NT2/D1 (cell line): ENCODE results near the gene SLC28A1.

Source experiments
- DNase-seq: peaks from one replicate; pipeline ENCODE4 v3.0.0-alpha.2; 2011; ENCODE audit warnings: low read depth, low spot score
- H3K27me3 ChIP-seq: 2 replicates; pipeline ENCODE4 v1.6.0; 2011; ENCODE audit warnings: mild to moderate bottlenecking; ENCODE audit not compliant: insufficient read length, insufficient read depth
- H3K36me3 ChIP-seq: 2 replicates; pipeline ENCODE4 v1.6.1; 2011; ENCODE audit warnings: mild to moderate bottlenecking, low read length, mixed read lengths; ENCODE audit not compliant: insufficient read depth, insufficient read length
- H3K4me1 ChIP-seq: 2 replicates; pipeline ENCODE4 v1.5.1; 2011; ENCODE audit not compliant: insufficient read depth, insufficient read length
- H3K4me3 ChIP-seq: 2 replicates; pipeline ENCODE4 v1.5.1; 2011; ENCODE audit warnings: low read depth; ENCODE audit not compliant: insufficient read length
- H3K9ac ChIP-seq: 2 replicates; pipeline ENCODE4 v1.6.0; 2011; ENCODE audit warnings: low read depth; ENCODE audit not compliant: insufficient read length
- H3K9me3 ChIP-seq: 2 replicates; pipeline ENCODE4 v1.5.1; 2011; ENCODE audit warnings: mild to moderate bottlenecking, low read length; ENCODE audit not compliant: insufficient read depth
- SUZ12 ChIP-seq: IDR thresholded peaks from 2 replicates; pipeline ENCODE4 v1.6.1; 2011; ENCODE audit not compliant: insufficient read length, insufficient read depth; ENCODE audit errors: extremely low read depth
- YY1 ChIP-seq: IDR thresholded peaks from 2 replicates; pipeline ENCODE4 v1.6.1; 2011; ENCODE audit not compliant: insufficient read length, insufficient read depth
- ZNF274 ChIP-seq: IDR thresholded peaks from 2 replicates; pipeline ENCODE4 v1.6.1; 2011; ENCODE audit warnings: mild to moderate bottlenecking, low read depth, low read length

The SLC28A1 gene

GRCh38 chr15:84887938-84888337, 3.5 kb downstream of the SLC28A1 start:
- H3K9me3 ChIP-seq: no peaks in the 10 kb centered on the region
- TF ChIP-seq ZNF274 (no peak), YY1 (no peak), SUZ12 (no peak)

GRCh38 chr15:84888639-84889038, 4.2 kb downstream of the SLC28A1 start:
- no peak for TF ChIP-seq YY1
- TF ChIP-seq SUZ12: no peak
- Histone ChIP-seq H3K9me3 (no peaks in the 10 kb centered on the region), H3K4me3 (no peak overlapping the region), H3K36me3 (no peaks in the 10 kb centered on the region), H3K4me1 (peaks cover 11% of the 10 kb centered on the region), H3K27me3 (no peaks in the 10 kb centered on the region), H3K9ac (no peak overlapping the region)
- no peak for DNase-seq

More at GRCh38 chr15:84887938-84888337, 3.5 kb downstream of the SLC28A1 start:
- H3K4me3 ChIP-seq: no peak overlapping the region
- no peaks in the 10 kb centered on the region for H3K36me3 ChIP-seq
- peaks cover 11% of the 10 kb centered on the region for H3K4me1 ChIP-seq
- H3K27me3 ChIP-seq: no peaks in the 10 kb centered on the region
- H3K9ac ChIP-seq: no peak overlapping the region
- DNase-seq: no peak

- no peak for TF ChIP-seq YY1
- no peak for TF ChIP-seq SUZ12
- no peak for TF ChIP-seq ZNF274
- Histone ChIP-seq H3K4me1 (peaks cover 12% of the 10 kb centered on the region), H3K9me3 (no peaks in the 10 kb centered on the region), H3K4me3 (no peak overlapping the region), H3K9ac (no peak overlapping the region), H3K36me3 (no peaks in the 10 kb centered on the region), H3K27me3 (no peaks in the 10 kb centered on the region)
- DNase-seq: no peak
Observed at GRCh38 chr15:84889313-84889990, 5.0 kb downstream of the SLC28A1 start.

- no peak overlapping the region for H3K4me3 ChIP-seq
- H3K27me3 ChIP-seq: no peaks in the 10 kb centered on the region
- H3K9me3 ChIP-seq: no peaks in the 10 kb centered on the region
- H3K4me1 ChIP-seq: peaks cover 14% of the 10 kb centered on the region
- TF ChIP-seq YY1 (no peak), SUZ12 (no peak), ZNF274 (no peak)
- H3K9ac ChIP-seq: no peak overlapping the region
- H3K36me3 ChIP-seq: no peaks in the 10 kb centered on the region
- no peak for DNase-seq
Observed at GRCh38 chr15:84889991-84890669, 5.7 kb downstream of the SLC28A1 start.

- Histone ChIP-seq H3K36me3 (no peaks in the 10 kb centered on the region), H3K4me1 (peaks cover 14% of the 10 kb centered on the region), H3K9ac (no peak overlapping the region), H3K27me3 (no peaks in the 10 kb centered on the region), H3K9me3 (no peaks in the 10 kb centered on the region), H3K4me3 (no peak overlapping the region)
- no peak for DNase-seq
- TF ChIP-seq SUZ12 (no peak), YY1 (no peak), ZNF274 (no peak)
Observed at GRCh38 chr15:84890670-84891162, 6.3 kb downstream of the SLC28A1 start.

GRCh38 chr15:84891339-84891738, 6.9 kb downstream of the SLC28A1 start:
- no peak for TF ChIP-seq YY1
- no peak for TF ChIP-seq ZNF274
- no peak for TF ChIP-seq SUZ12
- no peak for DNase-seq
- Histone ChIP-seq H3K4me3 (no peak overlapping the region), H3K36me3 (no peaks in the 10 kb centered on the region), H3K9ac (no peak overlapping the region), H3K4me1 (peaks cover 14% of the 10 kb centered on the region), H3K9me3 (no peaks in the 10 kb centered on the region), H3K27me3 (no peaks in the 10 kb centered on the region)

- H3K9me3 ChIP-seq: no peaks in the 10 kb centered on the region
- no peak overlapping the region for H3K9ac ChIP-seq
- H3K4me1 ChIP-seq: peaks cover 14% of the 10 kb centered on the region
- no peak for TF ChIP-seq YY1
- no peak for TF ChIP-seq ZNF274
- TF ChIP-seq SUZ12: no peak
- H3K4me3 ChIP-seq: no peak overlapping the region
- H3K27me3 ChIP-seq: no peaks in the 10 kb centered on the region
- H3K36me3 ChIP-seq: no peaks in the 10 kb centered on the region
- DNase-seq: no peak
Observed at GRCh38 chr15:84892786-84893307, 8.4 kb downstream of the SLC28A1 start.
